Mesenchymal stem cell (in vitro differentiated cells and primary cell): ENCODE measurements around the gene NLK.
"Not testable (repeated sequence)": the region's sequence is repeated elsewhere in the genome, so short reads cannot be mapped to it uniquely, and the experiment has no call there.

Experiments
- DNase-seq: peaks from one replicate; pipeline ENCODE4 v3.0.0-alpha.2; 2013
- H2AFZ ChIP-seq: one replicate; pipeline ENCODE4 v1.6.1; 2013; ENCODE audit warnings: low read depth, mild to moderate bottlenecking, control low read depth, inconsistent platforms, low read length, moderate library complexity
- H2AK5ac ChIP-seq: 2 replicates; pipeline ENCODE4 v1.6.1; 2013; ENCODE audit warnings: low read length, moderate library complexity, mild to moderate bottlenecking, inconsistent platforms; ENCODE audit not compliant: severe bottlenecking
- H2BK120ac ChIP-seq: one replicate; pipeline ENCODE4 v1.6.1; 2013; ENCODE audit warnings: low read depth, mild to moderate bottlenecking, inconsistent platforms, low read length, moderate library complexity
- H2BK12ac ChIP-seq, 2 experiments: one replicate each; pipeline ENCODE4 v1.6.1; 2013; ENCODE audit warnings: inconsistent platforms in 2 of 2, low read length in 2 of 2, mild to moderate bottlenecking in 2 of 2, moderate library complexity in 2 of 2, control low read depth in 1 of 2
- H2BK15ac ChIP-seq: one replicate; pipeline ENCODE4 v1.6.1; 2013; ENCODE audit warnings: mild to moderate bottlenecking, low read depth, inconsistent platforms; ENCODE audit not compliant: poor library complexity, severe bottlenecking
- H2BK5ac ChIP-seq: 2 replicates; pipeline ENCODE4 v1.6.1; 2013; ENCODE audit warnings: low read depth, mild to moderate bottlenecking, low read length, control low read depth, inconsistent platforms; ENCODE audit not compliant: poor library complexity, severe bottlenecking
- H3K14ac ChIP-seq, 2 experiments: one replicate each; pipeline ENCODE4 v1.6.1; 2013; ENCODE audit warnings: inconsistent platforms in 2 of 2, low read length in 2 of 2, control low read depth in 1 of 2, mild to moderate bottlenecking in 1 of 2, moderate library complexity in 1 of 2
- H3K18ac ChIP-seq, 2 experiments: one replicate each; pipeline ENCODE4 v1.6.1; 2013; ENCODE audit warnings: inconsistent platforms in 2 of 2, low read length in 2 of 2, control low read depth in 1 of 2, low read depth in 1 of 2, mild to moderate bottlenecking in 1 of 2
- H3K23ac ChIP-seq, 2 experiments: one replicate each; pipeline ENCODE4 v1.6.1; 2013; ENCODE audit warnings: inconsistent platforms in 2 of 2, low read length in 2 of 2, mild to moderate bottlenecking in 2 of 2, moderate library complexity in 2 of 2, control low read depth in 1 of 2
- H3K27ac ChIP-seq: 2 replicates; pipeline ENCODE4 v1.5.1; 2013; ENCODE audit warnings: mild to moderate bottlenecking, moderate library complexity, low read length, control low read depth, inconsistent platforms; ENCODE audit not compliant: poor library complexity, severe bottlenecking
- H3K27me3 ChIP-seq, 2 experiments: 2 replicates each; pipeline versions ENCODE4 v1.6.1 to v1.7.0; 2013; ENCODE audit warnings: low read length in 2 of 2, mild to moderate bottlenecking in 2 of 2, moderate library complexity in 2 of 2, control low read depth in 1 of 2, inconsistent platforms in 1 of 2; ENCODE audit not compliant: control insufficient read depth in 1 of 2, insufficient read depth in 1 of 2
- H3K36me3 ChIP-seq, 2 experiments: 2 replicates each; pipeline versions ENCODE4 v1.6.1 to v1.7.0; 2013; ENCODE audit warnings: low read length in 2 of 2, control low read depth in 1 of 2, inconsistent platforms in 1 of 2, low read depth in 1 of 2, mild to moderate bottlenecking in 1 of 2; ENCODE audit not compliant: insufficient read depth in 2 of 2, control insufficient read depth in 1 of 2
- H3K4ac ChIP-seq, 2 experiments: one replicate each; pipeline ENCODE4 v1.6.1; 2013; ENCODE audit warnings: inconsistent platforms in 2 of 2, low read length in 2 of 2, mild to moderate bottlenecking in 2 of 2, moderate library complexity in 2 of 2, control low read depth in 1 of 2, low read depth in 1 of 2
- H3K4me1 ChIP-seq: 2 replicates; pipeline ENCODE4 v1.6.1; 2013; ENCODE audit warnings: low read depth, low read length, control low read depth; ENCODE audit not compliant: control insufficient read depth, insufficient read depth
- H3K4me2 ChIP-seq: 2 replicates; pipeline ENCODE4 v1.6.1; 2013; ENCODE audit warnings: low read length, mild to moderate bottlenecking, inconsistent platforms; ENCODE audit not compliant: poor library complexity, severe bottlenecking
- H3K4me3 ChIP-seq, 2 experiments: 2 replicates each; pipeline versions ENCODE4 v1.5.1 to v1.7.0; 2013; ENCODE audit warnings: low read length in 2 of 2, mild to moderate bottlenecking in 2 of 2, control low read depth in 1 of 2, low read depth in 1 of 2; ENCODE audit not compliant: insufficient read depth in 1 of 2
- H3K79me1 ChIP-seq: replicated peaks from 2 replicates; pipeline ENCODE4 v1.6.1; 2013; ENCODE audit warnings: mild to moderate bottlenecking, control low read depth, low read length, inconsistent platforms; ENCODE audit not compliant: poor library complexity, severe bottlenecking
- H3K9ac ChIP-seq: 2 replicates; pipeline ENCODE4 v1.7.0; 2013; ENCODE audit warnings: mild to moderate bottlenecking, low read length, moderate library complexity
- H3K9me3 ChIP-seq: 2 replicates; pipeline ENCODE4 v1.7.0; 2013; ENCODE audit warnings: mild to moderate bottlenecking, low read length; ENCODE audit not compliant: control insufficient read depth
- H4K8ac ChIP-seq: one replicate; pipeline ENCODE4 v1.6.1; 2013; ENCODE audit warnings: inconsistent platforms, mild to moderate bottlenecking, low read length, moderate library complexity
- H4K91ac ChIP-seq: one replicate; pipeline ENCODE4 v1.6.1; 2013; ENCODE audit warnings: mild to moderate bottlenecking, low read length, inconsistent platforms
- WGBS: methylation state at CpG from one replicate; pipeline ENCODE4 v1.1.7; 2013; ENCODE audit warnings: mixed read lengths; 5-methylcytosine and 5-hydroxymethylcytosine counted together

Gene NLK

GRCh38 chr17:28235066-28235700 lies 192.7 kb downstream of the NLK start:
- H3K4me1 ChIP-seq, H3K79me1 ChIP-seq, H2AK5ac ChIP-seq, H3K14ac ChIP-seq, H3K9ac ChIP-seq, H2BK12ac ChIP-seq, H3K9me3 ChIP-seq, H3K36me3 ChIP-seq, H4K91ac ChIP-seq, H3K4me2 ChIP-seq, H3K4ac ChIP-seq, H2BK15ac ChIP-seq, H2BK5ac ChIP-seq, H2BK120ac ChIP-seq, H2AFZ ChIP-seq, H3K27ac ChIP-seq, H4K8ac ChIP-seq, DNase-seq, H3K18ac ChIP-seq, H3K23ac ChIP-seq, H3K4me3 ChIP-seq: not testable (repeated sequence)
- H3K27me3 ChIP-seq: peaks cover 27 to 38% of the 10 kb centered on the region in 2 experiments
- 89% methylated on average over 12 of the region's 12 CpGs for WGBS

GRCh38 chr17:28236033-28236653 lies 193.7 kb downstream of the NLK start:
- H3K27me3 ChIP-seq: peaks cover 26 to 30% of the 10 kb centered on the region in 2 experiments
- WGBS: 84% methylated on average over 13 of the region's 13 CpGs
- not testable (repeated sequence) for H4K91ac ChIP-seq, H3K14ac ChIP-seq, H3K9me3 ChIP-seq, H3K4me2 ChIP-seq, H3K79me1 ChIP-seq, H2BK120ac ChIP-seq, H3K4ac ChIP-seq, H3K4me1 ChIP-seq, H2BK5ac ChIP-seq, H2AFZ ChIP-seq, H2BK12ac ChIP-seq, H4K8ac ChIP-seq, H3K27ac ChIP-seq, H3K23ac ChIP-seq, H2BK15ac ChIP-seq, H3K18ac ChIP-seq, H2AK5ac ChIP-seq, H3K4me3 ChIP-seq, H3K9ac ChIP-seq, DNase-seq, H3K36me3 ChIP-seq

- not testable (repeated sequence) for H3K9ac ChIP-seq, H3K4me2 ChIP-seq, H3K18ac ChIP-seq, H2BK15ac ChIP-seq, H2BK12ac ChIP-seq, H3K9me3 ChIP-seq, H3K4ac ChIP-seq, H2BK120ac ChIP-seq, H4K8ac ChIP-seq, H3K4me1 ChIP-seq, H3K4me3 ChIP-seq, H3K79me1 ChIP-seq, H2AFZ ChIP-seq, H3K23ac ChIP-seq, H4K91ac ChIP-seq, DNase-seq, H3K27ac ChIP-seq, H2BK5ac ChIP-seq, H2AK5ac ChIP-seq, H3K14ac ChIP-seq, H3K36me3 ChIP-seq
- H3K27me3 ChIP-seq: peaks cover 12 to 22% of the 10 kb centered on the region in 2 experiments
- 91% methylated on average over 17 of the region's 21 CpGs for WGBS
Measured at GRCh38 chr17:28238547-28239270, 196.2 kb downstream of the NLK start.

GRCh38 chr17:28239271-28239624 lies 196.8 kb downstream of the NLK start:
- DNase-seq: no peak
- H3K4me2 ChIP-seq: no peak overlapping the region
- no peak overlapping the region for H3K9ac ChIP-seq
- H3K18ac ChIP-seq: peak overlapping the region in 1 of 2 experiments; percentile 12
- no peak overlapping the region for H2AFZ ChIP-seq
- no peak overlapping the region for H2AK5ac ChIP-seq
- 86% methylated on average over 3 of the region's 3 CpGs for WGBS
- no peak overlapping the region for H3K23ac ChIP-seq
- no peak overlapping the region for H3K4ac ChIP-seq
- no peak overlapping the region for H3K14ac ChIP-seq
- peaks cover 6 to 19% of the 10 kb centered on the region in 2 experiments for H3K27me3 ChIP-seq
- no peaks in the 10 kb centered on the region for H3K9me3 ChIP-seq
- H2BK15ac ChIP-seq: no peak overlapping the region
- H2BK120ac ChIP-seq: no peak overlapping the region
- H3K4me3 ChIP-seq: no peak overlapping the region
- H2BK5ac ChIP-seq: no peak overlapping the region
- no peaks in the 10 kb centered on the region for H3K79me1 ChIP-seq
- H2BK12ac ChIP-seq: no peak overlapping the region
- no peak overlapping the region for H4K8ac ChIP-seq
- H3K4me1 ChIP-seq: no peaks in the 10 kb centered on the region
- H3K27ac ChIP-seq: no peak overlapping the region
- H3K36me3 ChIP-seq: no peaks in the 10 kb centered on the region
- no peak overlapping the region for H4K91ac ChIP-seq
